ENCODE measurements around the gene IMMT. TPM values are rescaled to one million over a fixed set of nuclear protein-coding genes. Genes with fewer than 3 reads are reported as not detected.

The IMMT gene
- total RNA-seq, 4 donors from 2014 or later: 45.8 to 56.4 (median 48.8) TPM

- no peak for TF ChIP-seq POLR2A (IDR thresholded peaks at IDR 0.05)
- no peak for TF ChIP-seq CTCF (IDR thresholded peaks at IDR 0.05)
- H3K4me3 ChIP-seq (ENCODE audit: low read depth, poor library complexity, severe bottlenecking): no peak overlapping the region
- peak in 1 of 2 donors; percentile 18 for DNase-seq (ENCODE audit: low spot score in 2 of 2)
- intact Hi-C loops (cut with DNase I; ENCODE audit: low total_unique reads): no loop called here
- WGBS, 2 donors: 88 to 91% methylated on average over 5 of the region's 5 CpGs
Observed at GRCh38 chr2:86219896-86220295, 24.6 kb upstream of the IMMT start.

DNA sequence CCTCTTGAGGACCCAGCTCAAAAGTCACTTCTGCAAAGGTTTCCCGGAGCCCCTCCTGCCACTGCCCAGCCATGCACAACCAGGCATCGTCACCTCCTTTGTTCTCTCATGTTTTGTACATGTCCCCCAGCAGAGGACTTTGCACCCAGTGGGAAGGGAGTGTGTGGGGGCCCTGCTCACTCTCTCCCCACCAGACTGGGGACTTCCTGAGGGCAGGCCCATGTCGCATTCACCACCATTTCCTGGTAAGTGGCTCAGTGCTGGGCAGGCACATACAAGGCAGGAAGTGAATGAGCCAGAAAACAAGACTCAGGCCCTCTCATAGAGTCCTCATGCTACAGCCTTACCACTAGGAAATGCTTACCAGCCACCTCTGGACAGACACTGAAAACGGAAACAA lies 22.9 kb upstream of the IMMT start:
- TF ChIP-seq CTCF (IDR thresholded peaks at IDR 0.05): no peak
- no peak for TF ChIP-seq POLR2A (IDR thresholded peaks at IDR 0.05)
- WGBS, 2 donors: 89 to 93% methylated on average over 4 of the region's 4 CpGs
- no peak for DNase-seq (ENCODE audit: low spot score in 2 of 2)
- no peak overlapping the region for H3K4me3 ChIP-seq (ENCODE audit: low read depth, poor library complexity, severe bottlenecking)
- intact Hi-C loops (cut with DNase I; ENCODE audit: low total_unique reads): no loop called here

GRCh38 chr2:86216575-86217555 lies 21.6 kb upstream of the IMMT start:
- H3K4me3 ChIP-seq (ENCODE audit: low read depth, poor library complexity, severe bottlenecking): no peak overlapping the region
- 59 to 63% methylated on average over 13 of the region's 13 CpGs for WGBS, 2 donors
- DNase-seq (ENCODE audit: low spot score in 2 of 2): no peak
- TF ChIP-seq POLR2A (IDR thresholded peaks at IDR 0.05): no peak
- no peak for TF ChIP-seq CTCF (IDR thresholded peaks at IDR 0.05)
- intact Hi-C loops (cut with DNase I; ENCODE audit: low total_unique reads): no loop called here

DNA sequence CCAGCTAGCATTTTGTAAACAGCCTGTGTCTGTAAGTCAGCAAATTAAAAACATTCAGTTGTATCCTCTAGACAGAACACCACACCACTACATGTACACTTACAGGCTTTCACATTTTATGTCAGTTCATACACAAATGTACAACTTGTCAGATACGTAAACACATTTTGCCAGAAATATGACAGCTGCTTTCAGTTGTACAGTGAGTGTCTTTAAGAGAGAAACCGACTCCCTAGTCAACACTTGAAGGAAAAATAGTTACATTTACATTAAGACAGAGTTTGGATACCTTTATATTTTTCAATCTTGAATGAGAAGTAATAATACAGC lies 19.2 kb upstream of the IMMT start:
- TF ChIP-seq CTCF (IDR thresholded peaks at IDR 0.05) (no peak), POLR2A (IDR thresholded peaks at IDR 0.05) (no peak)

GRCh38 chr2:86213699-86214502 lies 18.6 kb upstream of the IMMT start:
- WGBS, 2 donors: 57 to 61% methylated on average over 4 of the region's 4 CpGs
- no peak for TF ChIP-seq CTCF (IDR thresholded peaks at IDR 0.05)
- intact Hi-C loops (cut with DNase I; ENCODE audit: low total_unique reads): no loop called here
- no peak overlapping the region for H3K4me3 ChIP-seq (ENCODE audit: low read depth, poor library complexity, severe bottlenecking)
- no peak for DNase-seq (ENCODE audit: low spot score in 2 of 2)

More for the DNA sequence above, 19.2 kb upstream of the IMMT start:
- 89 to 91% methylated on average over 2 of the region's 2 CpGs for WGBS, 2 donors
- H3K4me3 ChIP-seq (ENCODE audit: low read depth, poor library complexity, severe bottlenecking): no peak overlapping the region
- no peak for DNase-seq (ENCODE audit: low spot score in 2 of 2)
- intact Hi-C loops (cut with DNase I; ENCODE audit: low total_unique reads): no loop called here
